ENCODE data around the gene AUP1. TPM values are rescaled to one million over a fixed set of nuclear protein-coding genes. Genes with fewer than 3 reads are reported as not detected.

The AUP1 gene
- total RNA-seq, 5 donors from 2014 or later (not counting 1 experiment from before 2014, with no cell fraction given) = 144 to 167 (median 149) TPM

- 85% methylated on average over 3 of the region's 3 CpGs for WGBS (ENCODE audit: insufficient coverage)
- ChIA-PET CTCF (no interaction called here), POLR2A (interaction anchor here in 1 of 2 donors (0.5 kb wide), 1 partner anchor 16 kb away, joined by 3 read pairs; no protein-coding TSS in a partner anchor)
These were observed 7.0 kb downstream of the AUP1 start for GRCh38 chr2:74522516-74522915.

GRCh38 chr2:74516650-74517049 is 12.9 kb downstream of the AUP1 start:
- Mint-ChIP-seq H3K4me1 (peaks cover 14 to 29% (median 21%) of the 10 kb centered on the region in 3 donors), H3K27ac (no peak overlapping the region), H3K4me3 (peak overlapping the region; percentile 70 to 75 (median 74)), H3K9me3 (no peaks in the 10 kb centered on the region), H3K36me3 (no peaks in the 10 kb centered on the region), H3K27me3 (peaks cover 56 to 76% of the 10 kb centered on the region in 2 donors)
- Histone ChIP-seq H3K36me3 (ENCODE audit: control insufficient read depth in 2 of 2, extremely low read depth in 1 of 2, insufficient read depth in 1 of 2, low read length in 1 of 2) (no peaks in the 10 kb centered on the region), H3K4me1 (ENCODE audit: control insufficient read depth in 1 of 2, extremely low read depth in 1 of 2, insufficient read depth in 2 of 2, low read length in 2 of 2) (peaks cover 7 to 36% of the 10 kb centered on the region in 2 experiments), H3K27me3 (replicated peaks in 1 of 2; ENCODE audit: control insufficient read depth in 2 of 2, extremely low read depth in 1 of 2, insufficient read depth in 2 of 2, low read length in 1 of 2) (peaks cover 9 to 82% of the 10 kb centered on the region in 2 experiments), H3K4me3 (ENCODE audit: control insufficient read depth in 1 of 2, extremely low read depth in 1 of 2, low read length in 1 of 2) (peak overlapping the region; percentile 28 to 66), H3K27ac (ENCODE audit: low read length) (no peak overlapping the region), H3K9me3 (no peaks in the 10 kb centered on the region)
- ATAC-seq (replicated peaks in 1 of 4) (no peak), DNase-seq (no peak)
- ChIA-PET POLR2A (no interaction called here), CTCF (interaction anchor here in 1 of 2 donors (0.5 kb wide), 1 partner anchor 370 kb away, joined by 3 read pairs; no protein-coding TSS in a partner anchor)
- WGBS (ENCODE audit: insufficient coverage) = 81% methylated on average over 5 of the region's 13 CpGs

More at GRCh38 chr2:74522516-74522915, 7.0 kb downstream of the AUP1 start:
- no peak overlapping the region for H3K27ac Mint-ChIP-seq
- Histone ChIP-seq H3K9me3 (no peaks in the 10 kb centered on the region), H3K27ac (ENCODE audit: low read length) (no peak overlapping the region), H3K27me3 (replicated peaks in 1 of 2; ENCODE audit: control insufficient read depth in 2 of 2, extremely low read depth in 1 of 2, insufficient read depth in 2 of 2, low read length in 1 of 2) (peaks cover 2 to 26% of the 10 kb centered on the region in 2 experiments), H3K36me3 (ENCODE audit: control insufficient read depth in 2 of 2, extremely low read depth in 1 of 2, insufficient read depth in 1 of 2, low read length in 1 of 2) (peaks cover 3 to 15% of the 10 kb centered on the region in 2 donors), H3K4me1 (ENCODE audit: control insufficient read depth in 1 of 2, extremely low read depth in 1 of 2, insufficient read depth in 2 of 2, low read length in 2 of 2) (peaks cover 0 to 3% of the 10 kb centered on the region in 2 experiments), H3K4me3 (ENCODE audit: control insufficient read depth in 1 of 2, extremely low read depth in 1 of 2, low read length in 1 of 2) (no peak overlapping the region)
- ATAC-seq (replicated peaks in 1 of 4) (no peak), DNase-seq (no peak)
- H3K4me1 Mint-ChIP-seq = peaks cover 3 to 10% (median 9%) of the 10 kb centered on the region in 3 donors
- H3K27me3 Mint-ChIP-seq = peaks cover 33 to 34% of the 10 kb centered on the region in 2 donors
- no peaks in the 10 kb centered on the region for H3K9me3 Mint-ChIP-seq
- H3K4me3 Mint-ChIP-seq = no peak overlapping the region
- H3K36me3 Mint-ChIP-seq = peaks cover 15% of the 10 kb centered on the region

GRCh38 chr2:74515981-74516633 is 13.4 kb downstream of the AUP1 start:
- Mint-ChIP-seq H3K27ac (no peak overlapping the region), H3K27me3 (peaks cover 55 to 79% of the 10 kb centered on the region in 2 donors), H3K4me1 (peaks cover 14 to 29% (median 21%) of the 10 kb centered on the region in 3 donors), H3K9me3 (no peaks in the 10 kb centered on the region), H3K36me3 (no peaks in the 10 kb centered on the region), H3K4me3 (peak overlapping the region; percentile 70 to 75 (median 74))
- CTCF ChIA-PET = interaction anchor here in 1 of 2 donors (0.5 kb wide), 1 partner anchor 369 kb away, joined by 3 read pairs; no protein-coding TSS in a partner anchor
- peaks cover 7 to 36% of the 10 kb centered on the region in 2 experiments for H3K4me1 ChIP-seq (ENCODE audit: control insufficient read depth in 1 of 2, extremely low read depth in 1 of 2, insufficient read depth in 2 of 2, low read length in 2 of 2)
- DNase-seq (peak in 34 of 35 experiments; percentile 18 to 75 (median 60)), ATAC-seq (replicated peaks in 1 of 4) (peak; percentile 79 to 93 (median 83))
- no peak overlapping the region for H3K27ac ChIP-seq (ENCODE audit: low read length)
- H3K36me3 ChIP-seq (ENCODE audit: control insufficient read depth in 2 of 2, extremely low read depth in 1 of 2, insufficient read depth in 1 of 2, low read length in 1 of 2) = no peaks in the 10 kb centered on the region
- 6% methylated on average over 65 of the region's 72 CpGs for WGBS (ENCODE audit: insufficient coverage)
- no peaks in the 10 kb centered on the region for H3K9me3 ChIP-seq
- H3K4me3 ChIP-seq (ENCODE audit: control insufficient read depth in 1 of 2, extremely low read depth in 1 of 2, low read length in 1 of 2) = peak overlapping the region; percentile 28 to 66
- POLR2A ChIA-PET = no interaction called here
- H3K27me3 ChIP-seq (replicated peaks in 1 of 2; ENCODE audit: control insufficient read depth in 2 of 2, extremely low read depth in 1 of 2, insufficient read depth in 2 of 2, low read length in 1 of 2) = peaks cover 9 to 83% of the 10 kb centered on the region in 2 experiments

GRCh38 chr2:74515271-74515980 is 14.1 kb downstream of the AUP1 start:
- no peaks in the 10 kb centered on the region for H3K9me3 Mint-ChIP-seq
- Histone ChIP-seq H3K36me3 (ENCODE audit: control insufficient read depth in 2 of 2, extremely low read depth in 1 of 2, insufficient read depth in 1 of 2, low read length in 1 of 2) (no peaks in the 10 kb centered on the region), H3K4me3 (ENCODE audit: control insufficient read depth in 1 of 2, extremely low read depth in 1 of 2, low read length in 1 of 2) (peak overlapping the region; percentile 31 to 66), H3K27me3 (replicated peaks in 1 of 2; ENCODE audit: control insufficient read depth in 2 of 2, extremely low read depth in 1 of 2, insufficient read depth in 2 of 2, low read length in 1 of 2) (peaks cover 13 to 84% of the 10 kb centered on the region in 2 experiments), H3K27ac (ENCODE audit: low read length) (no peak overlapping the region), H3K4me1 (ENCODE audit: control insufficient read depth in 1 of 2, extremely low read depth in 1 of 2, insufficient read depth in 2 of 2, low read length in 2 of 2) (peaks cover 7 to 36% of the 10 kb centered on the region in 2 experiments), H3K9me3 (no peaks in the 10 kb centered on the region)
- H3K4me3 Mint-ChIP-seq = peak overlapping the region; percentile 65 to 74 (median 70)
- CTCF ChIA-PET = no interaction called here
- WGBS (ENCODE audit: insufficient coverage) = 8% methylated on average over 51 of the region's 60 CpGs
- POLR2A ChIA-PET = interaction anchor here in 1 of 2 donors (0.6 kb wide), 1 partner anchor 69 kb away, joined by 3 read pairs; no protein-coding TSS in a partner anchor
- peaks cover 54 to 74% of the 10 kb centered on the region in 2 donors for H3K27me3 Mint-ChIP-seq
- DNase-seq (peak in 2 of 35 experiments; percentile 16 to 29), ATAC-seq (replicated peaks in 1 of 4) (peak in 3 of 4 experiments; percentile 4 to 27 (median 21))
- H3K36me3 Mint-ChIP-seq = no peaks in the 10 kb centered on the region
- H3K27ac Mint-ChIP-seq = no peak overlapping the region
- H3K4me1 Mint-ChIP-seq = peaks cover 14 to 29% (median 21%) of the 10 kb centered on the region in 3 donors

- Mint-ChIP-seq H3K27ac (no peak within 1 kb of the TSS), H3K4me3 (peak within 1 kb of the TSS; percentile 65 to 74 (median 70)), H3K4me1 (peaks cover 14 to 29% (median 21%) of the 10 kb centered on the region in 3 donors), H3K9me3 (no peaks in the 10 kb centered on the region), H3K27me3 (peaks cover 47 to 66% of the 10 kb centered on the region in 2 donors), H3K36me3 (no peaks in the 10 kb centered on the region)
- Histone ChIP-seq H3K9me3 (no peaks in the 10 kb centered on the region), H3K4me3 (ENCODE audit: control insufficient read depth in 1 of 2, extremely low read depth in 1 of 2, low read length in 1 of 2) (peak within 1 kb of the TSS; percentile 18 to 50), H3K27ac (ENCODE audit: low read length) (no peak within 1 kb of the TSS), H3K4me1 (ENCODE audit: control insufficient read depth in 1 of 2, extremely low read depth in 1 of 2, insufficient read depth in 2 of 2, low read length in 2 of 2) (peaks cover 7 to 36% of the 10 kb centered on the region in 2 experiments), H3K36me3 (ENCODE audit: control insufficient read depth in 2 of 2, extremely low read depth in 1 of 2, insufficient read depth in 1 of 2, low read length in 1 of 2) (no peaks in the 10 kb centered on the region), H3K27me3 (replicated peaks in 1 of 2; ENCODE audit: control insufficient read depth in 2 of 2, extremely low read depth in 1 of 2, insufficient read depth in 2 of 2, low read length in 1 of 2) (peaks cover 12 to 85% of the 10 kb centered on the region in 2 experiments)
- ATAC-seq (replicated peaks in 1 of 4) = peak in 3 of 4 experiments; percentile 13 to 24 (median 18)
- ChIA-PET POLR2A (interaction anchor here in 1 of 2 donors (0.5 to 0.6 kb wide), 2 partner anchors 70 to 172 kb away, joined by 3 read pairs; no protein-coding TSS in a partner anchor), CTCF (no interaction called here)
- WGBS (ENCODE audit: insufficient coverage) = 5% methylated on average over 70 of the region's 82 CpGs
- peak in 1 of 35 experiments; percentile 33 for DNase-seq
These were observed 14.9 kb downstream of the AUP1 start, which contains the start of gene TLX2 for GRCh38 chr2:74514368-74515270. Gene TLX2 (plus strand): TSS chr2:74514450. CDS start chr2:74514807, 357 bp downstream.
